ENCODE results near the gene FUT7.
A peak's percentile ranks its signal among the peaks of the same experiment; 100 is the strongest.

FUT7 gene

DNA sequence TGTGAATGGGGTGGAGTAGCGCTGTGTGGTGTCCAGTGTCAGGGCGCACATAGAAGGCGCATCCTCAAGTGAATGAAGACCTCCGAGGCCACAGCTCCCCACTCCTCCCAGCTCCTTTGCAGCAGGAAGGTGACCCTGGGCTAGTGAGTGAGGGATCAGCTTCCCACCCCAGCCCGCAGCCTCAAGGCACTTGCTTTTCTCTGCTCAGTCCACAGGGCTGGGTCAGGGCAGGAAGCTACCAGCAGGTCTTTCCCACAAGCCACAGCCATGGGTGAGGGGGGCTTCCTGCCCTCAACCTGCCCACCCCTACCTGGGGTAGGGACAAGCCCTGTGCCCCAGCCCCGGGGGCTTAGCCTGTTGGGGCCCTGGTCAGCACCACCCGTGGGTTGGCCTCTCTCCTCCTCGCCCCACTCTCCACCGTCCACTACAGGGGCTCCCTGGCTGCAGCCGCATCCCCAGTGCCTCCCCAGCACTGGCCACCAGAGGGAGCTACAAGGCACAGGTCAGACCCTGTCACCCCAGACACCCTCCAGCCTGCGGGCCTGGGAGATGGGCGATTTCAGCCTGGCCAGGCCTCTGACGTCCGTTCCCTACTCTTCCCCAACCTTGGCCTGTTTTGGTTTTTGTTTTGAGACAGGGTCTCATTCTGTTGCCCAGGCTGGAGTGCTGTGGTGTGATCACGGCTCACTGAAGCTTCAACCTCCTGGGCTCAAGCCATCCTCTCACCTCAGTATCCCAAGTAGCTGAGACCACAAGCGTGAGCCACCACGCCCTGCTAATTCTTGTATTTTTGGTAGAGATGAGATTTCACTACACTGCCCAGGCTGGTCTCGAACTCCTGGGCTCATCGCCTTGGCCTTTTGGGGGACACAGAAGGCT lies 2.6 kb downstream of the FUT7 start (continued):
- TF ChIP-seq CTCF (tag by site-specific recombination; IDR thresholded peaks at IDR 0.05) = peak; percentile 94
- TF ChIP-seq ZSCAN16 (tag by site-specific recombination; IDR thresholded peaks at IDR 0.05) = no peak
- TF ChIP-seq ZEB2 (tag by site-specific recombination; IDR thresholded peaks at IDR 0.05) = no peak
- TF ChIP-seq, protein P1, sequence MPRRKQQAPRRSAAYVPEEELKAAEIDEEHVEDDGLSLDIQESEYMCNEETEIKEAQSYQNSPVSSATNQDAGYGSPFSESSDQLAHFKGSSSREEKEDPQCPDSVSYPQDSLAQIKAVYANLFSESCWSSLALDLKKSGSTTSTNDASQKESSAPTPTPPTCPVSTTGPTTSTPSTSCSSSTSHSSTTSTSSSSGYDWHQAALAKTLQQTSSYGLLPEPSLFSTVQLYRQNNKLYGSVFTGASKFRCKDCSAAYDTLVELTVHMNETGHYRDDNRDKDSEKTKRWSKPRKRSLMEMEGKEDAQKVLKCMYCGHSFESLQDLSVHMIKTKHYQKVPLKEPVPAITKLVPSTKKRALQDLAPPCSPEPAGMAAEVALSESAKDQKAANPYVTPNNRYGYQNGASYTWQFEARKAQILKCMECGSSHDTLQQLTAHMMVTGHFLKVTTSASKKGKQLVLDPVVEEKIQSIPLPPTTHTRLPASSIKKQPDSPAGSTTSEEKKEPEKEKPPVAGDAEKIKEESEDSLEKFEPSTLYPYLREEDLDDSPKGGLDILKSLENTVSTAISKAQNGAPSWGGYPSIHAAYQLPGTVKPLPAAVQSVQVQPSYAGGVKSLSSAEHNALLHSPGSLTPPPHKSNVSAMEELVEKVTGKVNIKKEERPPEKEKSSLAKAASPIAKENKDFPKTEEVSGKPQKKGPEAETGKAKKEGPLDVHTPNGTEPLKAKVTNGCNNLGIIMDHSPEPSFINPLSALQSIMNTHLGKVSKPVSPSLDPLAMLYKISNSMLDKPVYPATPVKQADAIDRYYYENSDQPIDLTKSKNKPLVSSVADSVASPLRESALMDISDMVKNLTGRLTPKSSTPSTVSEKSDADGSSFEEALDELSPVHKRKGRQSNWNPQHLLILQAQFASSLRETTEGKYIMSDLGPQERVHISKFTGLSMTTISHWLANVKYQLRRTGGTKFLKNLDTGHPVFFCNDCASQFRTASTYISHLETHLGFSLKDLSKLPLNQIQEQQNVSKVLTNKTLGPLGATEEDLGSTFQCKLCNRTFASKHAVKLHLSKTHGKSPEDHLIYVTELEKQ (tag by site-specific recombination; IDR thresholded peaks at IDR 0.05; ENCODE audit: borderline replicate concordance) = no peak
- TF ChIP-seq HOXC10 (CRISPR knock-in tag; IDR thresholded peaks at IDR 0.05) = no peak
- no peak for TF ChIP-seq ZNF426 (tag by site-specific recombination; IDR thresholded peaks at IDR 0.05)
- TF ChIP-seq ZNF621 (tag by site-specific recombination; IDR thresholded peaks at IDR 0.05) = no peak
- TF ChIP-seq ZSCAN30 (tag by site-specific recombination; IDR thresholded peaks at IDR 0.05) = no peak
- no peak for TF ChIP-seq IKZF3 (tag by site-specific recombination; IDR thresholded peaks at IDR 0.05)
- TF ChIP-seq ZNF404 (tag by site-specific recombination; IDR thresholded peaks at IDR 0.05) = no peak
- TF ChIP-seq ZNF292 (tag by site-specific recombination; IDR thresholded peaks at IDR 0.05; ENCODE audit: borderline replicate concordance, low read depth) = no peak
- peak; percentile 55 for TF ChIP-seq ZBTB7A (tag by site-specific recombination; IDR thresholded peaks at IDR 0.05; ENCODE audit: low read depth)
- TF ChIP-seq, protein P2, sequence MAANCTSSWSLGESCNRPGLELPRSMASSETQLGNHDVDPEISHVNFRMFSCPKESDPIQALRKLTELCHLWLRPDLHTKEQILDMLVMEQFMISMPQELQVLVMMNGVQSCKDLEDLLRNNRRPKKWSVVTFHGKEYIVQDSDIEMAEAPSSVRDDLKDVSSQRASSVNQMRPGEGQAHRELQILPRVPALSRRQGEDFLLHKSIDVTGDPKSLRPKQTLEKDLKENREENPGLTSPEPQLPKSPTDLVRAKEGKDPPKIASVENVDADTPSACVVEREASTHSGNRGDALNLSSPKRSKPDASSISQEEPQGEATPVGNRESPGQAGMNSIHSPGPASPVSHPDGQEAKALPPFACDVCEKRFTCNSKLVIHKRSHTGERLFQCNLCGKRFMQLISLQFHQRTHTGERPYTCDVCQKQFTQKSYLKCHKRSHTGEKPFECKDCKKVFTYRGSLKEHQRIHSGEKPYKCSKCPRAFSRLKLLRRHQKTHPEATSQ (tag by site-specific recombination; IDR thresholded peaks at IDR 0.05) = no peak
- no peak for TF ChIP-seq SCRT1 (tag by site-specific recombination; IDR thresholded peaks at IDR 0.05; ENCODE audit: borderline replicate concordance)
- TF ChIP-seq, protein P3, sequence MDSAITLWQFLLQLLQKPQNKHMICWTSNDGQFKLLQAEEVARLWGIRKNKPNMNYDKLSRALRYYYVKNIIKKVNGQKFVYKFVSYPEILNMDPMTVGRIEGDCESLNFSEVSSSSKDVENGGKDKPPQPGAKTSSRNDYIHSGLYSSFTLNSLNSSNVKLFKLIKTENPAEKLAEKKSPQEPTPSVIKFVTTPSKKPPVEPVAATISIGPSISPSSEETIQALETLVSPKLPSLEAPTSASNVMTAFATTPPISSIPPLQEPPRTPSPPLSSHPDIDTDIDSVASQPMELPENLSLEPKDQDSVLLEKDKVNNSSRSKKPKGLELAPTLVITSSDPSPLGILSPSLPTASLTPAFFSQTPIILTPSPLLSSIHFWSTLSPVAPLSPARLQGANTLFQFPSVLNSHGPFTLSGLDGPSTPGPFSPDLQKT (IDR thresholded peaks at IDR 0.05; ENCODE audit: borderline replicate concordance, low read depth, low read length) = no peak
- TF ChIP-seq ZNF501 (tag by site-specific recombination; IDR thresholded peaks at IDR 0.05) = no peak
- TF ChIP-seq ZNF561 (tag by site-specific recombination; IDR thresholded peaks at IDR 0.05; ENCODE audit: borderline replicate concordance) = no peak
- TF ChIP-seq ZIC2 (tag by site-specific recombination; IDR thresholded peaks at IDR 0.05) = no peak
- TF ChIP-seq ZNF311 (tag by site-specific recombination; IDR thresholded peaks at IDR 0.05; ENCODE audit: borderline replicate concordance) = no peak
- no peak for TF ChIP-seq SALL2 (tag by site-specific recombination; IDR thresholded peaks at IDR 0.05; ENCODE audit: borderline replicate concordance)
- no peak for TF ChIP-seq ZNF843 (tag by site-specific recombination; IDR thresholded peaks at IDR 0.05)
- TF ChIP-seq ZNF239 (tag by site-specific recombination; IDR thresholded peaks at IDR 0.05) = no peak
- TF ChIP-seq SP3 (tag by site-specific recombination; IDR thresholded peaks at IDR 0.05) = no peak
- no peak for TF ChIP-seq REPIN1 (tag by site-specific recombination; IDR thresholded peaks at IDR 0.05; ENCODE audit: low read depth)
- TF ChIP-seq, protein P4, sequence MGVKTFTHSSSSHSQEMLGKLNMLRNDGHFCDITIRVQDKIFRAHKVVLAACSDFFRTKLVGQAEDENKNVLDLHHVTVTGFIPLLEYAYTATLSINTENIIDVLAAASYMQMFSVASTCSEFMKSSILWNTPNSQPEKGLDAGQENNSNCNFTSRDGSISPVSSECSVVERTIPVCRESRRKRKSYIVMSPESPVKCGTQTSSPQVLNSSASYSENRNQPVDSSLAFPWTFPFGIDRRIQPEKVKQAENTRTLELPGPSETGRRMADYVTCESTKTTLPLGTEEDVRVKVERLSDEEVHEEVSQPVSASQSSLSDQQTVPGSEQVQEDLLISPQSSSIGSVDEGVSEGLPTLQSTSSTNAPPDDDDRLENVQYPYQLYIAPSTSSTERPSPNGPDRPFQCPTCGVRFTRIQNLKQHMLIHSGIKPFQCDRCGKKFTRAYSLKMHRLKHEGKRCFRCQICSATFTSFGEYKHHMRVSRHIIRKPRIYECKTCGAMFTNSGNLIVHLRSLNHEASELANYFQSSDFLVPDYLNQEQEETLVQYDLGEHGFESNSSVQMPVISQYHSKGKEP (tag by site-specific recombination; IDR thresholded peaks at IDR 0.05) = no peak
- no peak for TF ChIP-seq ZNF513 (tag by site-specific recombination; IDR thresholded peaks at IDR 0.05)
- no peak for TF ChIP-seq ZNF24 (tag by site-specific recombination; IDR thresholded peaks at IDR 0.05)
- no peak for TF ChIP-seq ZNF48 (tag by site-specific recombination; IDR thresholded peaks at IDR 0.05)
- TF ChIP-seq ZNF791 (tag by site-specific recombination; IDR thresholded peaks at IDR 0.05) = no peak

Data from HEK293 (cell line).